ENCODE measurements around the gene WFDC2.

WFDC2 gene, protein sequence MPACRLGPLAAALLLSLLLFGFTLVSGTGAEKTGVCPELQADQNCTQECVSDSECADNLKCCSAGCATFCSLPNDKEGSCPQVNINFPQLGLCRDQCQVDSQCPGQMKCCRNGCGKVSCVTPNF

GRCh38 chr20:45469336-45470261, at the start of gene WFDC2:
TSS of gene WFDC2 (plus strand) at chr20:45469753. CDS start at chr20:45469782, 29 bp downstream.
- DNase-seq (ENCODE audit: low read depth in 4 of 4, low spot score in 1 of 4), result no peak

GRCh38 chr20:45420125-45420524, 49.4 kb upstream of the WFDC2 start:
- DNase-seq (ENCODE audit: low read depth in 4 of 4, low spot score in 1 of 4), result no peak

DNA sequence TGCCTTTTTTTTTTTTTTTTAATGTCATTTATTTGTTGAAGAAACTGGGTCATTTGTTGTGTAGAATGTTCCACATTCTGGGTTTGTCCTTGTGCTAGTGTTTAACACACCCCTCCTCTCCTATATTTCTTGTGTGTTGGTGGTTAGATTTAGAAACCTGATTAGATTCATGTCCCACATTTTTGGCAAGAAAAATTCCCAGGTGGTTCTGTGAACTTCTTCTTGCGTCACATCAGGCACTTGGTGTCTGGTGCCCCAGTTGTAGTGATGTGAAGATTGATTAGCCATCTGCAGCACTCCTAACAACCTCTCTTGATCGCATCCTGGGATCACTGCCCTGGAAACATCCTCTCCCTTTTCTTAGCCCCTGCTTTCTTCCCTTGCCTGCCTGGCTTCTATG, 45.9 kb upstream of the WFDC2 start:
- no peak for DNase-seq (ENCODE audit: low read depth in 4 of 4, low spot score in 1 of 4)

- no peak for DNase-seq (ENCODE audit: low read depth in 4 of 4, low spot score in 1 of 4)
Measured at GRCh38 chr20:45425561-45425960, 44.0 kb upstream of the WFDC2 start.

GRCh38 chr20:45426320-45427016, 43.1 kb upstream of the WFDC2 start:
- DNase-seq (ENCODE audit: low read depth in 4 of 4, low spot score in 1 of 4), result no peak

- DNase-seq (ENCODE audit: low read depth in 4 of 4, low spot score in 1 of 4), result no peak
Measured at GRCh38 chr20:45427236-45428149, 42.1 kb upstream of the WFDC2 start.

GRCh38 chr20:45429618-45430017, 39.9 kb upstream of the WFDC2 start:
- no peak for DNase-seq (ENCODE audit: low read depth in 4 of 4, low spot score in 1 of 4)

- DNase-seq (ENCODE audit: low read depth in 4 of 4, low spot score in 1 of 4), result no peak
Measured at GRCh38 chr20:45432294-45432693, 37.3 kb upstream of the WFDC2 start.

- DNase-seq (ENCODE audit: low read depth in 4 of 4, low spot score in 1 of 4), result no peak
Measured at GRCh38 chr20:45433316-45433715, 36.2 kb upstream of the WFDC2 start.

DNA sequence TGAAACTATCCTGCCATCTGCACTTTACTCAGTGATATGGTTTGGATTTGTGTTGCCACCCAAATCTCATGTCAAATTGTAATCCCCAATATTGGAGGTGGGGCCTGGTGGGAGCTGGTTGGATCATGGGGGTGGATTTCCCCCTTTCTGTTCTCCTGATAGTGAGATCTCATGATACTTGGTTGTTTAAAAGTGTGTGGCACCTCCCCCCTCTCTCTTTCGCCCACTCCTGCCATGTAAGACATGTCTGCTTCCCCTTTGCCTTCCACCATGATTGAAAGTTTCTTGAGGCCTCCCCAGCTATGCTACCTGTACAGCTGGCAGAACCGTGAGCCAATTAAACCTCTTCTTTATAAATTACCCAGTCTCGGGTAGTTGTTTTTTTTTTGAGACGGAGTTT, 35.6 kb upstream of the WFDC2 start:
- no peak for DNase-seq (ENCODE audit: low read depth in 4 of 4, low spot score in 1 of 4)

DNA sequence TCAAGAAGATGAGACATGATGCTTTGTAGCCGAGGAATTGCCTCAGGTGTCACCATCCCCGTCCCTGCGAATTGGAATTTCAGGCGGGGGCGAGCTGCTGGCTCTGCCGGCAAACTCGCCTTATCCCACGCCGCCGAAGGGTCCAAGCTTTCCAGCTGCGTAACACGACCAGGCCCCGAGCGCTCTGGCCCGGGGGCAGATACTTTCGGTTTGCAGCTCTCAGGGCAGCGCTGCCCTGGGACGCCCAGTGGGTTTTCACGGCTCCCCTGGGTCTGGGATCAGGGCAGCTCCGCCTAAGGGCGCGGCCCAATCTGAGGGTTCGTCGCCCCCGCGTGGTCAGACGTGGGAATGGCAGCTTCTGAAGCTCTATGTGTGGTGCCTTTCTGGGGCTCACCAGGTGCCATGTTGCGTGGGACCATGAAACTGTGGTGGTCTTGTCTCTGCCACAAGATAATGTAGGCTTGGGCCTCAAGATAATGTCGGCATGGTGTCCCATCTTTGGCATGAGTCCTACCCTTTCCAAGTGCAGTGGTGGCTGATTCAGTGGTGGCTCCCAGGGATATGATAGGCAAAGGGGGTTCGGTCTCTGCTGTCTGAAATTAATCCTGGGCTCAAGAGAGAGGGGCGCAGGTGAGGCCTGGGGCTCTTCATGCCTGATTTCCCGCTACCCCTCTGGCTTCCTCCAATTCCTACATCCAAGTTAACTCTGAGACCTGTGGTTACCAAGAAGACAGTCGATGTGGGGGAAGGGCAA, 32.6 kb upstream of the WFDC2 start:
- peak; percentile 64 to 80 (median 74) for DNase-seq (ENCODE audit: low read depth in 4 of 4, low spot score in 1 of 4)

DNA sequence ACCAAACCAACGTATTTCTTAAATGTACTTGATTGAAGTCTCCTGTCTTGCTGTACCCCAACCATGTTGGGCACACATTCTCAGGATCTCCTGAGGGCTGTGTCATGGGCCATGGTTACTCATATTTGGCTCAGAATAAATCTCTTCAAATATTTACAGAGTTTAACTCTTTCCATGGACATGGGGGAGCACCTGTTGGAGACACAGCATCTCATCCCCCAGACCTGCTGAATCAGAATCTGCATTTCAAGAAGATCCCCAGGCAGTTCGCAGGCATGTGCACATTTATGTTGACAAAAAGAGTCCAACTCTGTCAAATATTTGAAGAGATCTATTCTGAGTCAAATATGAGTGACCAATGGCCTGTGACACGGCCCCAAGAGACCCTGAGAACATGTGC, 29.1 kb upstream of the WFDC2 start:
- DNase-seq (ENCODE audit: low read depth in 4 of 4, low spot score in 1 of 4), result no peak

DNA sequence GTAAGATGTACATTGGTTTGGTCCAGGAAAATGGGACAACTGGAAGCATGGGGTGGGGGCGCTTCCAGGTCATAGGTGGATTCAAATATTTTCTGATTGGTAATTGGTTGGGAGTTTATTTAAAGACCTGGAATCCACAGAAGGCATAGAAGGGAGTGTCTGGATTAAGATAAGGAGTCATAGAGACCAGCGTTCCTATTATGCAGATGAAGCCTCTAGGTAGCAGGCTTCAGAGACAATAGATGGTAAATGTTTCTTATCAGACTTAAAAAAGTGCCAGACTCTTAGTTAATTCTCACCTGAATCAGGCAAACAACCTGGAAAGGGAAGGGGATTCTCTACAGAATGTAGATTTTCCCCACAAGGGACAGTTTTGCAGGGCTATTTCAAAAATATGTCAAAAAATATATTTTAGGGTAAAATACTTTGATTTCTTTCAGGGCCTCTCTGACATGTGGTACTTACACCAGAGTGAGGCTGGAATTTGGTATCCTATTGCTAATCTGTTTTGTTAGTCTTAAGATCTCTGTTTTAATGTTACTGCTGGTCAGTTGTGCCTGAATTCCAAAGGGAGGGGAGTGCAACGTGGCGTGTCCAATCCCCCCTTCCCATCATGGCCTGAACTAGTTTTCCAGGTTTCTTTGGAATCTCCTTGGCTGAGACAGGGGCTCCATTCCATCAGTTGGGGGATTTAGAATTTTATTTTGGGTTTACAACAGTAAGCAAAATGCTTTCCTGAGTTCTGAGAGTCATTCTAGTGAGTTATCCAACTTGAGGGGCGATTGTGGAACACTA, 28.5 kb upstream of the WFDC2 start:
- DNase-seq (ENCODE audit: low read depth in 4 of 4, low spot score in 1 of 4), result no peak

DNA sequence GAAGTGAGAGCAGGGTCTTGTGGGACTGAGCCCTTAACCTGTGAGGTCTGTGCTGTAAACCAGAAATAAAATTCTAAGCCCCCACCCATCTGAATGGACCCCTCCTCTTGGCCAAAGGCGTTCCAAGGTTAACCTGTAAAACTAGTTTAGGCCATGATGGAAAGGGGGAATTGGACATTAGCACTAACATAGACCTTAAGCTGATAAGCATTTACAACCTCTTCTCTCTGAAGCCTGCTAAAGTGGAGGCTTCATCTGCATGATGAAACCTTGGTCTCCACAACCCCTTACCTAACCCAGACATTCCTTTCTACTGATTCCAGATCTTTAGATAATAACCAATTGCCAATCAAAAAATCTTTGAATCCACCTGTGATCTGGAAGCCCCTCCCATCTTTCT, 27.8 kb upstream of the WFDC2 start:
- no peak for DNase-seq (ENCODE audit: low read depth in 4 of 4, low spot score in 1 of 4)

GRCh38 chr20:45444050-45444449, 25.5 kb upstream of the WFDC2 start:
- no peak for DNase-seq (ENCODE audit: low read depth in 4 of 4, low spot score in 1 of 4)

- DNase-seq (ENCODE audit: low read depth in 4 of 4, low spot score in 1 of 4), result no peak
Measured at GRCh38 chr20:45445805-45446562, 23.6 kb upstream of the WFDC2 start.

- no peak for DNase-seq (ENCODE audit: low read depth in 4 of 4, low spot score in 1 of 4)
Measured at GRCh38 chr20:45448270-45448669, 21.3 kb upstream of the WFDC2 start.

- DNase-seq (ENCODE audit: low read depth in 4 of 4, low spot score in 1 of 4), result no peak
Measured at GRCh38 chr20:45449528-45449927, 20.0 kb upstream of the WFDC2 start.

Data from stimulated activated CD4-positive, alpha-beta T cell treated with anti-CD3 and anti-CD28 coated beads, Interleukin-1b, Interleukin-23, amount 100 ng/mL, for 24 hours (primary cell).